MCF 10A (cell line): ENCODE data around the gene VPS26B. TPM values are rescaled to one million over a fixed set of nuclear protein-coding genes. Genes with fewer than 3 reads are reported as not detected.

Experiments
- BruUV-seq: library from RNA; stranded (reverse); fragments of 400-500 nt; replicated peaks from 2 replicates; lab custom pipeline; 2021; lab: Mats Ljungman, UMichigan
- CTCF ChIA-PET: fragments of 300-600 bp; sonication (Branson Sonifier 250); formaldehyde crosslinking; extraction: SDS; loops from one replicate; lab custom pipeline; 2021; ENCODE audit warnings: antibody characterized with exemption, inconsistent platforms; lab: Yijun Ruan, JAX
- POLR2A ChIA-PET: fragments of 300-600, 350-650 bp; sonication (Branson Sonifier 250); formaldehyde crosslinking; extraction: SDS; loops from one replicate; lab custom pipeline; 2020; ENCODE audit warnings: antibody characterized with exemption, inconsistent platforms; lab: Yijun Ruan, JAX
- DNase-seq: peaks from one replicate; pipeline ENCODE4 v3.0.0-alpha.2; 2018; ENCODE audit not compliant: unreplicated experiment
- H3K27ac Mint-ChIP-seq: one replicate; pipeline ENCODE4 v1.8.0; 2022; ENCODE audit warnings: mild to moderate bottlenecking, low read depth, mixed read lengths; ENCODE audit not compliant: unreplicated experiment
- H3K27me3 Mint-ChIP-seq: one replicate; pipeline ENCODE4 v1.8.0; 2022; ENCODE audit warnings: mixed read lengths; ENCODE audit not compliant: insufficient read depth, unreplicated experiment
- H3K36me3 Mint-ChIP-seq: one replicate; pipeline ENCODE4 v1.8.0; 2022; ENCODE audit warnings: mild to moderate bottlenecking, moderate library complexity, mixed read lengths; ENCODE audit not compliant: insufficient read depth, unreplicated experiment
- H3K4me1 Mint-ChIP-seq: one replicate; pipeline ENCODE4 v1.8.0; 2022; ENCODE audit warnings: mixed read lengths; ENCODE audit not compliant: insufficient read depth, unreplicated experiment
- H3K4me3 Mint-ChIP-seq: one replicate; pipeline ENCODE4 v1.8.0; 2022; ENCODE audit warnings: mild to moderate bottlenecking, moderate library complexity, mixed read lengths; ENCODE audit not compliant: unreplicated experiment
- H3K9me3 Mint-ChIP-seq: one replicate; pipeline ENCODE4 v1.8.0; 2022; ENCODE audit warnings: mixed read lengths; ENCODE audit not compliant: unreplicated experiment
- intact Hi-C: fragments of 100-400 bp; cut with micrococcal nuclease; formaldehyde crosslinking; loops from 2 replicates; pipeline ENCODE4 v1.14.1; 2022
- total RNA-seq: library from RNA; stranded (reverse); gene quantifications from 2 replicates; pipeline ENCODE4 v1.2.3, GENCODE V29; 2022
- TF ChIP-seq, protein P1 (sequence below): fragments of 200-600 bp; IDR thresholded peaks from one replicate; pipeline ENCODE4 v1.8.0; 2022; ENCODE audit warnings: antibody characterized with exemption, mild to moderate bottlenecking; ENCODE audit not compliant: unreplicated experiment

The VPS26B gene
- total RNA-seq, 1 experiment from 2014 or later = 45.2 TPM

DNA sequence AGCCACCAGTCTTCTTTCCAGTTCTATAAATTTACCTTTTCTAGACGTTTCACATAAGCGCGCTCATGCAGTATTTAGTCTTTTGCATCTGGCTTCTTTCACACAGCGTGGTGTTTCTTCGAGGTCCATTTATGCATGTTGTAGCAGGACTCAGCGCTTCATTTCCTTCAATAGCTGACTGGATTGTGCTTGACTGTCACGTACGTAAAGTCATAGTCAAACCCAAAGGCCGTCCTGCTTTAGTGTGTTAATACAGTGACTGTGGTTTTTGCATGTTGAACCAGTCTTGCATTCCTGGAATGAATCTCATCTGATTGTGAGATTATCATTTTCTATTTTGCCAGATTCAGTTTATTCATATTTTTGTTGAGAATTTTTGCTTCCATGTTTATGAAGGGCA, 70.2 kb downstream of the VPS26B start:
- CTCF ChIA-PET = no interaction called here

More for the DNA sequence above, 70.2 kb downstream of the VPS26B start:
- Mint-ChIP-seq H3K36me3 (no peaks in the 10 kb centered on the region), H3K27me3 (peaks cover 23% of the 10 kb centered on the region), H3K9me3 (no peaks in the 10 kb centered on the region), H3K4me1 (no peaks in the 10 kb centered on the region), H3K4me3 (no peak overlapping the region), H3K27ac (no peak overlapping the region)
- POLR2A ChIA-PET = no interaction called here
- BruUV-seq = no TSS peak
- intact Hi-C loops = no loop called here
- DNase-seq = no peak
- TF ChIP-seq, protein P1, sequence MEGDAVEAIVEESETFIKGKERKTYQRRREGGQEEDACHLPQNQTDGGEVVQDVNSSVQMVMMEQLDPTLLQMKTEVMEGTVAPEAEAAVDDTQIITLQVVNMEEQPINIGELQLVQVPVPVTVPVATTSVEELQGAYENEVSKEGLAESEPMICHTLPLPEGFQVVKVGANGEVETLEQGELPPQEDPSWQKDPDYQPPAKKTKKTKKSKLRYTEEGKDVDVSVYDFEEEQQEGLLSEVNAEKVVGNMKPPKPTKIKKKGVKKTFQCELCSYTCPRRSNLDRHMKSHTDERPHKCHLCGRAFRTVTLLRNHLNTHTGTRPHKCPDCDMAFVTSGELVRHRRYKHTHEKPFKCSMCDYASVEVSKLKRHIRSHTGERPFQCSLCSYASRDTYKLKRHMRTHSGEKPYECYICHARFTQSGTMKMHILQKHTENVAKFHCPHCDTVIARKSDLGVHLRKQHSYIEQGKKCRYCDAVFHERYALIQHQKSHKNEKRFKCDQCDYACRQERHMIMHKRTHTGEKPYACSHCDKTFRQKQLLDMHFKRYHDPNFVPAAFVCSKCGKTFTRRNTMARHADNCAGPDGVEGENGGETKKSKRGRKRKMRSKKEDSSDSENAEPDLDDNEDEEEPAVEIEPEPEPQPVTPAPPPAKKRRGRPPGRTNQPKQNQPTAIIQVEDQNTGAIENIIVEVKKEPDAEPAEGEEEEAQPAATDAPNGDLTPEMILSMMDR = no peak

Other genes with a start within 250 kb of the VPS26B start
- 1.6 TPM in 2 replicates for gene JAM3, start 155.6 kb upstream of the VPS26B start, total RNA-seq
- 19.3 and 26.7 TPM in 2 replicates for gene NCAPD3, start 704 bp upstream of the VPS26B start, total RNA-seq
- gene THYN1, start 28.7 kb downstream of the VPS26B start, total RNA-seq = 33.4 and 34.8 TPM in 2 replicates
- 18.9 and 20.1 TPM in 2 replicates for gene ACAD8, start 28.9 kb downstream of the VPS26B start, total RNA-seq
- not detected in 2 replicates for gene GLB1L3, start 51.7 kb downstream of the VPS26B start, total RNA-seq
- gene GLB1L2, start 107.3 kb downstream of the VPS26B start, total RNA-seq = 11.1 and 17.0 TPM in 2 replicates
- not detected in 2 replicates for gene B3GAT1, start 187.6 kb downstream of the VPS26B start, total RNA-seq